DOHH2 (cell line): ENCODE data around the gene NFATC2IP.

Experiments used
- H3F3A ChIP-seq: fragments of 200-600 bp; sonication (generic), shearing (Covaris generic); 2 replicates; pipeline ENCODE4 v1.6.0; 2016; ENCODE audit warnings: antibody characterized with exemption, mild to moderate bottlenecking; ENCODE audit not compliant: control insufficient read depth, insufficient read depth
- H3K27ac ChIP-seq: fragments of 200-600 bp; sonication (generic); 2 replicates; pipeline ENCODE4 v1.5.1; 2014; ENCODE audit warnings: low read depth, mild to moderate bottlenecking, low read length, moderate library complexity
- H3K27me3 ChIP-seq: fragments of 200-600 bp; sonication (generic); 2 replicates; pipeline ENCODE4 v1.6.1; 2014; ENCODE audit warnings: mild to moderate bottlenecking, low read length, mixed read lengths; ENCODE audit not compliant: control insufficient read depth
- H3K36me3 ChIP-seq: fragments of 200-600 bp; sonication (generic); 2 replicates; pipeline ENCODE4 v1.6.1; 2014; ENCODE audit warnings: mild to moderate bottlenecking, low read length, moderate library complexity, mixed read lengths; ENCODE audit not compliant: control insufficient read depth
- H3K4me1 ChIP-seq: fragments of 200-600 bp; sonication (generic); 2 replicates; pipeline ENCODE4 v1.6.1; 2014; ENCODE audit warnings: mild to moderate bottlenecking, low read length, mixed read lengths; ENCODE audit not compliant: control insufficient read depth
- H3K4me2 ChIP-seq: fragments of 200-600 bp; sonication (generic); 2 replicates; pipeline ENCODE4 v1.6.0; 2014; ENCODE audit warnings: mild to moderate bottlenecking, low read length, moderate library complexity
- H3K4me3 ChIP-seq: fragments of 200-600 bp; sonication (generic); 2 replicates; pipeline ENCODE4 v1.5.1; 2014; ENCODE audit warnings: mild to moderate bottlenecking, low read length, mixed read lengths
- H3K79me2 ChIP-seq: fragments of 200-600 bp; sonication (generic); 2 replicates; pipeline ENCODE4 v1.6.1; 2014; ENCODE audit warnings: mild to moderate bottlenecking, low read length, mixed read lengths; ENCODE audit not compliant: control insufficient read depth
- H3K9me2 ChIP-seq: fragments of 200-600 bp; sonication (generic); replicated peaks from 2 replicates; pipeline ENCODE4 v1.6.1; 2014; ENCODE audit warnings: mild to moderate bottlenecking, low read length, mixed read lengths; ENCODE audit not compliant: control insufficient read depth
- H3K9me3 ChIP-seq: fragments of 200-600 bp; sonication (generic); 2 replicates; pipeline ENCODE4 v1.6.1; 2014; ENCODE audit warnings: antibody characterized with exemption, low read length, mixed read lengths; ENCODE audit not compliant: control insufficient read depth, insufficient read depth
- H4K20me1 ChIP-seq: fragments of 200-600 bp; sonication (generic); 2 replicates; pipeline ENCODE4 v1.6.0; 2014; ENCODE audit warnings: low read depth, mild to moderate bottlenecking, antibody characterized with exemption, low read length, moderate library complexity; ENCODE audit not compliant: control insufficient read depth, insufficient read depth
- CTCF ChIP-seq: fragments of 200-600 bp; sonication (generic); IDR thresholded peaks from one replicate; pipeline ENCODE4 v1.5.1; 2014; ENCODE audit warnings: antibody characterized with exemption, mild to moderate bottlenecking, low read depth, low read length; ENCODE audit not compliant: poor library complexity, severe bottlenecking
- EZH2phosphoT487 ChIP-seq: fragments of 200-600 bp; sonication (generic); IDR thresholded peaks from 2 replicates; pipeline ENCODE4 v1.6.1; 2017; ENCODE audit warnings: borderline replicate concordance, mild to moderate bottlenecking, antibody characterized with exemption, low read length, moderate library complexity, mixed read lengths

Gene NFATC2IP

DNA sequence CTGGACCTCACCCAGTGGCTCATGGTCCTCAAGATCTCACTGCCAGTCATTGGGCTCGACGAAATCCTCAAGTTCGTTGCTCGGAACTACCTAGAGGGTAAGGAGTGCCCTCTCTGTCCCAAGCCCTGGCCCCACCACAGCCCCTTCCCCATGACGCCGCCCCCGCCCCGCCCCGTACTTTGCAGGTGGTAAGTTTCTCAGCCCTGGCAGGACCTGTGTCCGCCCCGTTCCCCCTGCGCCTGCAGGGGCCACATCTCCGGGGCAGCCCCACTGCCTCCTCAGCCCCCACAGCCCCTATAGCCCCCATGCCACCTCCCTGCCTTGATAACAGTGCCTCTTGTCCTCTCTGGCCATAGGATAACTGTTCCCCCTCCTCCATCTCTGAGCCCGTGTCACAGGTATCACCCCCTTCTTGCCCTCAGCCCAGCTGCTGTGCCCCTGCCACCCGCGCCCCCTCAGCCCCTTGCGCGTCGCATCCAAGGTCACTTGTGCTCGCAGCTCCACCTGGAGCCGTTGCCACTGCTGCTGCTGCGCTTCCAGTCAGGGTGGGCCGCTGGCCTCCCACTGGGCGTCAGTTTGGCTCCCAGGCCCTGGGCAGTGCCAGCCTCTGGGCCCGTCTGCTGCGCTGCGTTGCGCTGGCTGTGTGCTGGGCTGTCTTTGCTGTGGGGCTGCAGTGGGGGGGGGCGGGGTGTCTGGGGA, 47.2 kb upstream of the NFATC2IP start:
- Histone ChIP-seq H3K4me3 (no peak overlapping the region), H3K9me2 (no peaks in the 10 kb centered on the region), H3K9me3 (no peaks in the 10 kb centered on the region), H3K36me3 (peaks cover 23% of the 10 kb centered on the region), H3K4me2 (no peak overlapping the region), H3K27me3 (no peaks in the 10 kb centered on the region), H4K20me1 (no peaks in the 10 kb centered on the region), H3K79me2 (no peaks in the 10 kb centered on the region), H3F3A (no peaks in the 10 kb centered on the region), H3K4me1 (no peaks in the 10 kb centered on the region), H3K27ac (no peak overlapping the region)
- TF ChIP-seq EZH2phosphoT487 = no peak
- no peak for TF ChIP-seq CTCF

GRCh38 chr16:28904363-28904762, 46.4 kb upstream of the NFATC2IP start:
- no peaks in the 10 kb centered on the region for H3K27me3 ChIP-seq
- H3K4me1 ChIP-seq = peaks cover 2% of the 10 kb centered on the region
- H3K9me3 ChIP-seq = no peaks in the 10 kb centered on the region
- no peak overlapping the region for H3K4me3 ChIP-seq
- no peak overlapping the region for H3K4me2 ChIP-seq
- peaks cover 25% of the 10 kb centered on the region for H3K36me3 ChIP-seq
- H4K20me1 ChIP-seq = no peaks in the 10 kb centered on the region
- H3F3A ChIP-seq = no peaks in the 10 kb centered on the region
- H3K9me2 ChIP-seq = no peaks in the 10 kb centered on the region
- no peak for TF ChIP-seq CTCF
- no peak for TF ChIP-seq EZH2phosphoT487
- no peaks in the 10 kb centered on the region for H3K79me2 ChIP-seq
- H3K27ac ChIP-seq = no peak overlapping the region

- no peaks in the 10 kb centered on the region for H3F3A ChIP-seq
- H3K27ac ChIP-seq = no peak overlapping the region
- no peaks in the 10 kb centered on the region for H4K20me1 ChIP-seq
- H3K79me2 ChIP-seq = no peaks in the 10 kb centered on the region
- no peaks in the 10 kb centered on the region for H3K9me2 ChIP-seq
- H3K4me1 ChIP-seq = peaks cover 7% of the 10 kb centered on the region
- H3K9me3 ChIP-seq = no peaks in the 10 kb centered on the region
- peaks cover 27% of the 10 kb centered on the region for H3K36me3 ChIP-seq
- H3K4me3 ChIP-seq = no peak overlapping the region
- H3K27me3 ChIP-seq = no peaks in the 10 kb centered on the region
- no peak overlapping the region for H3K4me2 ChIP-seq
- no peak for TF ChIP-seq EZH2phosphoT487
- no peak for TF ChIP-seq CTCF
Measured at GRCh38 chr16:28904828-28905227, 45.9 kb upstream of the NFATC2IP start.
